Measurements from ENCODE around the gene CUX1. TPM values are rescaled to one million over a fixed set of nuclear protein-coding genes. Genes with fewer than 3 reads are reported as not detected.

The CUX1 gene
- total and polyA plus RNA-seq, 7 experiments from 2014 or later: 10.1 to 81.6 (median 42.5) TPM

DNA sequence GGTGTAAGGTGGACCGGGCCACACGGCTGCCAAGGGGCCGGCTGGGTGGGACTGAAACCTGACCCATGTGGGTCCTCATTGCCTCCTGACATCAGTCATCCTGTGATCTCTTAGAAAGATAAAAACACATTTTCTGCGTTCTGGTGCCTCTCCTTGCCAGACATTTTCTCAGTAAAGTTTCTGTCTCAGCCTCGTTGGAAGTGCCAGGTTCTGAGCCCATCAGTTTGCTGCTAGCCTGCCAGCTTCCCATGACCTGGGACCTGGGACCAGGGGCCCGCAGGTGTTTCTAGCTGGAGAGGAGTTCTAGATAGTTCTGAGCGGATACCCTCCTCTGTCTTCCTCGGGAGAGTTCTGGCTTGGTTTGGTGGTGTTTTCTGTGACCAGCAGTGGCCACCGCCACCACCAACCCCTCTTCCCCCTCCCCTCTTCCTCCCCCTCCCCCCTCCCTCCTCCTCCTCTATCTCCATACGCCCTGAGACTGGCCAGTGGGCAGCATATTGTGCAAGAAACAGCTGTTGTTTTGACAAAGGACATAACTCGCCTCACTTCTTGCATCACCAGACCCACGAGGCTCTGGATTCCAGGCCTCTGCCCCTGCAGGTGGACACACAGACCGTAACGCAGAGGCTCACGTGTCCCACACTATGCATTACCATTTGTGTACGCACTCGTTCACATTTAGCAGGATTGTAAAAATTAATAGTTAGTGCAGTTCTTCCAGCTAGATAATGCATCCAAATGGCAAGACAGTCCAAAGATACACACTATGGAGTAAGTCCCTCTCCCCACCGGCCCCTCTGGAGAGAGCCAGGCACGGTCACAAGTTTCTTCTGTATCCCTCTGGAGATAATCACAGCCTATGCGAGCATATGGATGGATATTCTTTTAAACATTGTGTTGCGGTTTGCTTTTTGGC is 94.6 kb downstream of the CUX1 start:
- no peak overlapping the region for H3K4me3 ChIP-seq (ENCODE audit: low read length)
- ChIA-PET CTCF (interaction anchor here (0.6 kb wide), 1 partner anchor 622 kb away, joined by 3 read pairs; no protein-coding TSS in a partner anchor), POLR2A (no interaction called here)
- ATAC-seq (peak; percentile 53), DNase-seq (no peak)
- Mint-ChIP-seq H3K36me3 (peaks cover 0 to 31% (median 11%) of the 10 kb centered on the region in 5 donors), H3K9me3 (no peaks in the 10 kb centered on the region), H3K27me3 (no peaks in the 10 kb centered on the region), H3K27ac (peak overlapping the region in 1 of 9 donors; percentile 46), H3K4me1 (peaks cover 5 to 26% (median 16%) of the 10 kb centered on the region in 7 donors), H3K4me3 (no peak overlapping the region)
- no peaks in the 10 kb centered on the region for H3K27me3 ChIP-seq (ENCODE audit: control insufficient read depth in 2 of 2, insufficient read depth in 2 of 2, low read length in 2 of 2)
- no peaks in the 10 kb centered on the region for H3K4me1 ChIP-seq (ENCODE audit: control insufficient read depth in 2 of 2, insufficient read depth in 2 of 2, low read length in 2 of 2)
- H3K27ac ChIP-seq (ENCODE audit: low read depth, low read length): no peak overlapping the region
- intact Hi-C loops (cut with micrococcal nuclease): no loop called here
- H3K36me3 ChIP-seq (ENCODE audit: control insufficient read depth in 2 of 3, insufficient read depth in 3 of 3, low read length in 3 of 3): peaks cover 0 to 16% (median 0%) of the 10 kb centered on the region in 3 experiments
- no peaks in the 10 kb centered on the region for H3K9me3 ChIP-seq (ENCODE audit: control insufficient read depth in 2 of 3, low read length in 3 of 3)

GRCh38 chr7:101912716-101913110 is 95.3 kb downstream of the CUX1 start:
- no peak overlapping the region for H3K27ac ChIP-seq (ENCODE audit: low read depth, low read length)
- peaks cover 5 to 26% (median 16%) of the 10 kb centered on the region in 7 donors for H3K4me1 Mint-ChIP-seq

DNA sequence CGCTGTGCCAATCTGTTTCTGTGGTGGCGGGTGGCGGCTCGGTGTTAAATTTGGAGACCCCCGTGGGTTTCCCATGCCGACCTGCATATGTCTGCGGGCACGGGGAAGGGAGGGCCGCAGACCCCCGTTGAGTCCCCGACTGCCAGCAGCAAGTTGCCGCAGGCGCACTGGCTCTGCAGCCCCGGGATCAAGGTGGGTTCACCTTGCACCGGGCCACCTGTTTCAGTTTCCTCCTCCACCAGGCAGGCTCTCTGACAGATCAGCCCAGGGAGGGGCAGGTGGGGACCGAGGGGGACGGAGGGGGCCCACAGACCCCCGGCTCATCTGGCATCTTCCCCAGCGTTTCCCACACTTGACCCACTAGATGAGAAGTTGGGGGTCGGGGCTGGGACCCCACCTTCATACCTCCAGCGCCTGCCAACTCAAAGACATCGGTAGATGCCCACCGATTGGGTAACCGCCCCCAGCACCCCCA is 95.9 kb downstream of the CUX1 start:
- intact Hi-C loops (cut with micrococcal nuclease): no loop called here
- Mint-ChIP-seq H3K27ac (peak overlapping the region in 2 of 9 donors; percentile 55 to 70), H3K4me1 (peaks cover 5 to 24% (median 16%) of the 10 kb centered on the region in 7 donors), H3K27me3 (no peaks in the 10 kb centered on the region), H3K4me3 (no peak overlapping the region), H3K36me3 (peaks cover 0 to 41% (median 13%) of the 10 kb centered on the region in 5 donors), H3K9me3 (no peaks in the 10 kb centered on the region)
- Histone ChIP-seq H3K4me1 (ENCODE audit: control insufficient read depth in 2 of 2, insufficient read depth in 2 of 2, low read length in 2 of 2) (no peaks in the 10 kb centered on the region), H3K36me3 (ENCODE audit: control insufficient read depth in 2 of 3, insufficient read depth in 3 of 3, low read length in 3 of 3) (peaks cover 0 to 24% (median 0%) of the 10 kb centered on the region in 3 experiments), H3K27ac (ENCODE audit: low read depth, low read length) (no peak overlapping the region), H3K9me3 (ENCODE audit: control insufficient read depth in 2 of 3, low read length in 3 of 3) (no peaks in the 10 kb centered on the region), H3K27me3 (ENCODE audit: control insufficient read depth in 2 of 2, insufficient read depth in 2 of 2, low read length in 2 of 2) (no peaks in the 10 kb centered on the region), H3K4me3 (ENCODE audit: low read length) (no peak overlapping the region)
- POLR2A ChIA-PET: no interaction called here
- ATAC-seq (no peak), DNase-seq (no peak)
- CTCF ChIA-PET: no interaction called here

More at GRCh38 chr7:101912716-101913110, 95.3 kb downstream of the CUX1 start:
- ATAC-seq (no peak), DNase-seq (no peak)
- ChIA-PET CTCF (no interaction called here), POLR2A (no interaction called here)
- H3K27me3 Mint-ChIP-seq: no peaks in the 10 kb centered on the region
- peak overlapping the region in 1 of 9 donors; percentile 67 for H3K27ac Mint-ChIP-seq
- H3K36me3 Mint-ChIP-seq: peaks cover 0 to 36% (median 13%) of the 10 kb centered on the region in 5 donors
- Histone ChIP-seq H3K9me3 (ENCODE audit: control insufficient read depth in 2 of 3, low read length in 3 of 3) (no peaks in the 10 kb centered on the region), H3K4me3 (ENCODE audit: low read length) (no peak overlapping the region), H3K36me3 (ENCODE audit: control insufficient read depth in 2 of 3, insufficient read depth in 3 of 3, low read length in 3 of 3) (peaks cover 0 to 20% (median 0%) of the 10 kb centered on the region in 3 experiments), H3K27me3 (ENCODE audit: control insufficient read depth in 2 of 2, insufficient read depth in 2 of 2, low read length in 2 of 2) (no peaks in the 10 kb centered on the region), H3K4me1 (ENCODE audit: control insufficient read depth in 2 of 2, insufficient read depth in 2 of 2, low read length in 2 of 2) (no peaks in the 10 kb centered on the region)
- intact Hi-C loops (cut with micrococcal nuclease): no loop called here
- H3K4me3 Mint-ChIP-seq: no peak overlapping the region
- no peaks in the 10 kb centered on the region for H3K9me3 Mint-ChIP-seq

DNA sequence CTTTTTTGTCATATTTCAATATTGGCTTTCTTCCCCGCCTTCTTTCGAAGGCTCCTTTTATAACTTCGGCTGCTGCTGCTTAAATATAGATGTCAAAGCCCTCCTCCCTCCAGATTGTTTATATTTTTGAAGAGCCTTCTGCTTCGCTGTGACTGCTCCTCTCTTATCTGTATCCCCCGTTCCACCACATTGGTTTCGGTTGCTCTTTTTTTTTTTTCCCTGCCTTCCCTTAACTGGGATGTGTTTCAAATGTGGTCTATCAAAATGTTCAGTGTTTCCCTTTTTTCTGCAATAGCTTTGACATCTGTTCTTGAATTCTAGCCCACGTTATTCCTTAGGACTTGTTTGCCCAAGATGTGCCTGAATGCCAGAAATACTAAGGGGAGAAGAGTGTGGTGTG is 96.4 kb downstream of the CUX1 start:
- Mint-ChIP-seq H3K36me3 (peaks cover 0 to 46% (median 13%) of the 10 kb centered on the region in 5 donors), H3K4me1 (peaks cover 5 to 21% (median 16%) of the 10 kb centered on the region in 7 donors), H3K4me3 (peak overlapping the region in 2 of 10 donors; percentile 5 to 9), H3K27me3 (no peaks in the 10 kb centered on the region), H3K9me3 (no peaks in the 10 kb centered on the region), H3K27ac (peak overlapping the region in 3 of 9 donors; percentile 55 to 70 (median 61))
- H3K4me1 ChIP-seq (ENCODE audit: control insufficient read depth in 2 of 2, insufficient read depth in 2 of 2, low read length in 2 of 2): no peaks in the 10 kb centered on the region
- DNase-seq: no peak
- POLR2A ChIA-PET: interaction anchor here (0.6 kb wide), 1 partner anchor 24 kb away, joined by 3 read pairs; no protein-coding TSS in a partner anchor
- CTCF ChIA-PET: no interaction called here
- intact Hi-C loops (cut with micrococcal nuclease): no loop called here
- no peaks in the 10 kb centered on the region for H3K9me3 ChIP-seq (ENCODE audit: control insufficient read depth in 2 of 3, low read length in 3 of 3)
- no peak overlapping the region for H3K4me3 ChIP-seq (ENCODE audit: low read length)
- no peaks in the 10 kb centered on the region for H3K27me3 ChIP-seq (ENCODE audit: control insufficient read depth in 2 of 2, insufficient read depth in 2 of 2, low read length in 2 of 2)
- ATAC-seq: no peak
- no peak overlapping the region for H3K27ac ChIP-seq (ENCODE audit: low read depth, low read length)
- peaks cover 0 to 29% (median 0%) of the 10 kb centered on the region in 3 experiments for H3K36me3 ChIP-seq (ENCODE audit: control insufficient read depth in 2 of 3, insufficient read depth in 3 of 3, low read length in 3 of 3)

DNA sequence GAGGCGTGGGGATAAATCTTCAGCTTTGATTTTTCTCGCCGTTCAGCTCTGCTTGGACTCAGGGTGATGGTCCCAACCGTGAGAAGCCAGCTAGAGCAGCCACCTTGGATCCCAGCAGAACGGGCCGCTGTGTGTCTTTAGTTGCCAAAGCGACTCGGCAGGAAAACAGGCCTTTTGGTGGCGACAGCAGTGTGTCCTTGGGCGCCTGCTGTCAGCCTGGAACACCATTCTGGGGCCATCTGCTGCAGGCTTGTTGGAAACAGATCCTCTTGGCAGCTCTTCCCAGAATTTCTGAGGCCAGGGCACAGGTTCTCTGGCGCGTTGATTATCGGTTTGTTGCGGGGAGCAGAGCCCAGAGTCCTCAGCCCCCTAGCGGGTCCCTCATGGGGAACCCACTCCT is 97.6 kb downstream of the CUX1 start:
- DNase-seq (no peak), ATAC-seq (no peak)
- Histone ChIP-seq H3K4me3 (ENCODE audit: low read length) (no peak overlapping the region), H3K4me1 (ENCODE audit: control insufficient read depth in 2 of 2, insufficient read depth in 2 of 2, low read length in 2 of 2) (no peaks in the 10 kb centered on the region), H3K27me3 (ENCODE audit: control insufficient read depth in 2 of 2, insufficient read depth in 2 of 2, low read length in 2 of 2) (no peaks in the 10 kb centered on the region), H3K36me3 (ENCODE audit: control insufficient read depth in 2 of 3, insufficient read depth in 3 of 3, low read length in 3 of 3) (peaks cover 0 to 29% (median 0%) of the 10 kb centered on the region in 3 experiments), H3K9me3 (ENCODE audit: control insufficient read depth in 2 of 3, low read length in 3 of 3) (no peaks in the 10 kb centered on the region), H3K27ac (ENCODE audit: low read depth, low read length) (no peak overlapping the region)
- H3K4me3 Mint-ChIP-seq: no peak overlapping the region
- CTCF ChIA-PET: no interaction called here
- no peak overlapping the region for H3K27ac Mint-ChIP-seq
- peaks cover 5 to 22% (median 16%) of the 10 kb centered on the region in 7 donors for H3K4me1 Mint-ChIP-seq
- intact Hi-C loops (cut with micrococcal nuclease): no loop called here
- peaks cover 0 to 54% (median 20%) of the 10 kb centered on the region in 5 donors for H3K36me3 Mint-ChIP-seq
- peaks cover 0 to 2% (median 0%) of the 10 kb centered on the region in 11 donors for H3K9me3 Mint-ChIP-seq
- H3K27me3 Mint-ChIP-seq: no peaks in the 10 kb centered on the region
- POLR2A ChIA-PET: no interaction called here

GRCh38 chr7:101916041-101916800 is 98.8 kb downstream of the CUX1 start:
- Mint-ChIP-seq H3K27me3 (no peaks in the 10 kb centered on the region), H3K9me3 (peaks cover 0 to 2% (median 0%) of the 10 kb centered on the region in 11 donors), H3K27ac (no peak overlapping the region), H3K4me3 (no peak overlapping the region), H3K4me1 (peaks cover 5 to 22% (median 16%) of the 10 kb centered on the region in 7 donors), H3K36me3 (peaks cover 0 to 54% (median 20%) of the 10 kb centered on the region in 5 donors)
- no peaks in the 10 kb centered on the region for H3K4me1 ChIP-seq (ENCODE audit: control insufficient read depth in 2 of 2, insufficient read depth in 2 of 2, low read length in 2 of 2)
- ATAC-seq: no peak
- intact Hi-C loops (cut with micrococcal nuclease): no loop called here
- CTCF ChIA-PET: no interaction called here
- POLR2A ChIA-PET: no interaction called here
- H3K27me3 ChIP-seq (ENCODE audit: control insufficient read depth in 2 of 2, insufficient read depth in 2 of 2, low read length in 2 of 2): no peaks in the 10 kb centered on the region
- no peak for DNase-seq
- H3K9me3 ChIP-seq (ENCODE audit: control insufficient read depth in 2 of 3, low read length in 3 of 3): no peaks in the 10 kb centered on the region
- H3K4me3 ChIP-seq (ENCODE audit: low read length): no peak overlapping the region
- H3K27ac ChIP-seq (ENCODE audit: low read depth, low read length): no peak overlapping the region
- H3K36me3 ChIP-seq (ENCODE audit: control insufficient read depth in 2 of 3, insufficient read depth in 3 of 3, low read length in 3 of 3): peaks cover 0 to 29% (median 0%) of the 10 kb centered on the region in 3 experiments
